OCI-LY7 (cell line): ENCODE measurements around the gene COL8A1. TPM values are rescaled to one million over a fixed set of nuclear protein-coding genes. Genes with fewer than 3 reads are reported as not detected.

ENCODE experiments used
- BruUV-seq: library from RNA; stranded (reverse); fragments of 400-500 nt; replicated peaks from 2 replicates; lab custom pipeline; 2021; lab: Mats Ljungman, UMichigan
- CTCF ChIA-PET: fragments of 300-600 bp; sonication (Branson Sonifier 250); formaldehyde crosslinking; loops from one replicate; lab custom pipeline; 2022; ENCODE audit warnings: antibody characterized with exemption; ENCODE audit not compliant: unreplicated experiment; lab: Charles Lee
- POLR2A ChIA-PET: fragments of 300-600 bp; sonication (Branson Sonifier 250); formaldehyde crosslinking; loops from one replicate; lab custom pipeline; 2022; ENCODE audit warnings: antibody characterized with exemption; lab: Charles Lee
- DNase-seq: peaks from one replicate; pipeline ENCODE4 v3.0.0-alpha.2; 2015; ENCODE audit warnings: low spot score
- H2AFZ ChIP-seq: fragments of 200-600 bp; sonication (generic), shearing (Covaris generic); 2 replicates; pipeline ENCODE4 v1.6.1; 2014; ENCODE audit warnings: mild to moderate bottlenecking, antibody characterized with exemption, low read length, moderate library complexity
- H3K27ac ChIP-seq: fragments of 200-600 bp; sonication (generic); 2 replicates; pipeline ENCODE4 v1.5.1; 2014; ENCODE audit warnings: mixed run types, low read depth, mild to moderate bottlenecking, moderate library complexity, low read length, inconsistent platforms; ENCODE audit not compliant: poor library complexity, severe bottlenecking
- H3K36me3 ChIP-seq: fragments of 200-600 bp; sonication (generic); 2 replicates; pipeline ENCODE4 v1.6.1; 2014; ENCODE audit warnings: mild to moderate bottlenecking, antibody characterized with exemption, low read length, moderate library complexity, mixed read lengths; ENCODE audit not compliant: insufficient read depth
- H3K4me1 ChIP-seq: fragments of 200-600 bp; sonication (generic); 2 replicates; pipeline ENCODE4 v1.5.1; 2014; ENCODE audit warnings: mild to moderate bottlenecking, low read length; ENCODE audit not compliant: insufficient read depth, poor library complexity, severe bottlenecking
- H3K4me2 ChIP-seq: fragments of 200-600 bp; sonication (generic); 2 replicates; pipeline ENCODE4 v1.6.1; 2014; ENCODE audit warnings: mild to moderate bottlenecking, low read length
- H3K4me3 ChIP-seq: fragments of 200-600 bp; sonication (generic); 2 replicates; pipeline ENCODE4 v1.5.1; 2014; ENCODE audit warnings: mild to moderate bottlenecking, low read depth, low read length; ENCODE audit not compliant: poor library complexity, severe bottlenecking
- H3K79me2 ChIP-seq: fragments of 200-600 bp; sonication (generic); 2 replicates; pipeline ENCODE4 v1.6.1; 2016; ENCODE audit warnings: low read depth, mild to moderate bottlenecking, low read length, moderate library complexity, mixed read lengths; ENCODE audit not compliant: insufficient read depth
- H3K9me2 ChIP-seq: fragments of 200-600 bp; sonication (generic); 2 replicates; pipeline ENCODE4 v1.6.1; 2016; ENCODE audit warnings: mild to moderate bottlenecking, low read length, mixed read lengths; ENCODE audit not compliant: insufficient read depth
- H3K9me3 ChIP-seq: fragments of 200-600 bp; sonication (generic); 2 replicates; pipeline ENCODE4 v1.6.1; 2014; ENCODE audit warnings: mild to moderate bottlenecking, mixed run types, low read length, mixed read lengths
- H4K20me1 ChIP-seq: fragments of 200-600 bp; sonication (generic); 2 replicates; pipeline ENCODE4 v1.6.1; 2014; ENCODE audit warnings: mild to moderate bottlenecking, antibody characterized with exemption, low read length, moderate library complexity, mixed read lengths; ENCODE audit not compliant: insufficient read depth
- CTCF ChIP-seq: fragments of 200-600 bp; sonication (generic); conservative IDR thresholded peaks from 2 replicates; pipeline ENCODE4 v1.5.1; 2014; ENCODE audit warnings: mild to moderate bottlenecking, antibody characterized with exemption, low read length, moderate library complexity, mixed read lengths
- EZH2phosphoT487 ChIP-seq: fragments of 200-600 bp; sonication (generic); IDR thresholded peaks from 2 replicates; pipeline ENCODE4 v1.6.1; 2018; ENCODE audit warnings: low read depth, borderline replicate concordance, mild to moderate bottlenecking, mixed run types, antibody characterized with exemption, low read length, moderate library complexity, mixed read lengths
- intact Hi-C: fragments of 100-400 bp; cut with micrococcal nuclease; formaldehyde crosslinking; loops from one replicate; pipeline ENCODE4 v1.10.0; 2022; ENCODE audit not compliant: unreplicated experiment
- total RNA-seq, 2 experiments: library from RNA; depleted of rRNA in 1 of 2; stranded (reverse); fragments of >200 nt in 1 of 2; shearing (Covaris generic) in 1 of 2; gene quantifications; 2 replicates each; pipeline ENCODE4 v1.2.3, GENCODE V29; 2014 to 2022

Gene COL8A1
- total RNA-seq, 2 experiments from 2014 or later = 0.10 TPM; not detected in 1

GRCh38 chr3:99720985-99721632 is 82.7 kb downstream of the COL8A1 start:
- Histone ChIP-seq H3K36me3 (no peaks in the 10 kb centered on the region), H3K27ac (no peak overlapping the region), H3K79me2 (no peaks in the 10 kb centered on the region), H3K9me3 (no peaks in the 10 kb centered on the region), H3K4me2 (no peak overlapping the region), H3K9me2 (no peaks in the 10 kb centered on the region), H4K20me1 (no peaks in the 10 kb centered on the region), H3K4me1 (no peaks in the 10 kb centered on the region), H3K4me3 (no peak overlapping the region), H2AFZ (no peak overlapping the region)
- TF ChIP-seq EZH2phosphoT487 (no peak), CTCF (no peak)
- ChIA-PET POLR2A (no interaction called here), CTCF (no interaction called here)
- no TSS peak for BruUV-seq
- intact Hi-C loops = no loop called here
- DNase-seq = no peak

GRCh38 chr3:99721633-99722007 is 83.2 kb downstream of the COL8A1 start:
- POLR2A ChIA-PET = no interaction called here
- Histone ChIP-seq H3K36me3 (no peaks in the 10 kb centered on the region), H2AFZ (no peak overlapping the region), H3K9me2 (no peaks in the 10 kb centered on the region), H3K9me3 (no peaks in the 10 kb centered on the region), H3K79me2 (no peaks in the 10 kb centered on the region), H3K4me3 (no peak overlapping the region), H4K20me1 (no peaks in the 10 kb centered on the region), H3K4me2 (no peak overlapping the region), H3K27ac (no peak overlapping the region), H3K4me1 (no peaks in the 10 kb centered on the region)
- CTCF ChIA-PET = no interaction called here
- no peak for DNase-seq
- TF ChIP-seq CTCF (no peak), EZH2phosphoT487 (no peak)
- intact Hi-C loops = no loop called here
- no TSS peak for BruUV-seq

GRCh38 chr3:99724276-99724675 is 85.9 kb downstream of the COL8A1 start:
- no peak for DNase-seq
- Histone ChIP-seq H3K27ac (no peak overlapping the region), H3K36me3 (no peaks in the 10 kb centered on the region), H4K20me1 (no peaks in the 10 kb centered on the region), H3K4me3 (no peak overlapping the region), H2AFZ (no peak overlapping the region), H3K4me2 (no peak overlapping the region), H3K9me3 (no peaks in the 10 kb centered on the region), H3K4me1 (no peaks in the 10 kb centered on the region), H3K9me2 (no peaks in the 10 kb centered on the region), H3K79me2 (no peaks in the 10 kb centered on the region)
- ChIA-PET POLR2A (no interaction called here), CTCF (no interaction called here)
- intact Hi-C loops = no loop called here
- TF ChIP-seq CTCF (no peak), EZH2phosphoT487 (no peak)
- BruUV-seq = no TSS peak
